ENCODE results near the gene GOLGA8N. TPM values are rescaled to one million over a fixed set of nuclear protein-coding genes. Genes with fewer than 3 reads are reported as not detected.
"Not testable (repeated sequence)": the region's sequence is repeated elsewhere in the genome, so short reads cannot be mapped to it uniquely, and the experiment has no call there.

GOLGA8N gene
- total RNA-seq = 9.9 to 15.4 TPM (median 12.2 TPM) in 3 replicates

GRCh38 chr15:32593151-32593550 is at the start of gene GOLGA8N:
Gene GOLGA8N, plus strand, starts transcription at chr15:32593456.
- H3K36me3 Mint-ChIP-seq; H3K9me3 Mint-ChIP-seq; H3K27ac Mint-ChIP-seq; H3K27me3 Mint-ChIP-seq (ENCODE audit: low read depth); DNase-seq (ENCODE audit: low spot score in 2 of 2, unreplicated experiment in 2 of 2); H3K4me3 Mint-ChIP-seq; H3K4me1 Mint-ChIP-seq: not testable (repeated sequence)

GRCh38 chr15:32543456-32543855 is 49.8 kb upstream of the GOLGA8N start:
- H3K9me3 Mint-ChIP-seq; H3K27ac Mint-ChIP-seq; H3K27me3 Mint-ChIP-seq (ENCODE audit: low read depth); H3K36me3 Mint-ChIP-seq; H3K4me1 Mint-ChIP-seq; H3K4me3 Mint-ChIP-seq; DNase-seq (ENCODE audit: low spot score in 2 of 2, unreplicated experiment in 2 of 2): not testable (repeated sequence)

GRCh38 chr15:32545129-32545528 is 48.1 kb upstream of the GOLGA8N start:
- H3K36me3 Mint-ChIP-seq; H3K27me3 Mint-ChIP-seq (ENCODE audit: low read depth); H3K27ac Mint-ChIP-seq; DNase-seq (ENCODE audit: low spot score in 2 of 2, unreplicated experiment in 2 of 2); H3K9me3 Mint-ChIP-seq; H3K4me3 Mint-ChIP-seq; H3K4me1 Mint-ChIP-seq: not testable (repeated sequence)

DNA sequence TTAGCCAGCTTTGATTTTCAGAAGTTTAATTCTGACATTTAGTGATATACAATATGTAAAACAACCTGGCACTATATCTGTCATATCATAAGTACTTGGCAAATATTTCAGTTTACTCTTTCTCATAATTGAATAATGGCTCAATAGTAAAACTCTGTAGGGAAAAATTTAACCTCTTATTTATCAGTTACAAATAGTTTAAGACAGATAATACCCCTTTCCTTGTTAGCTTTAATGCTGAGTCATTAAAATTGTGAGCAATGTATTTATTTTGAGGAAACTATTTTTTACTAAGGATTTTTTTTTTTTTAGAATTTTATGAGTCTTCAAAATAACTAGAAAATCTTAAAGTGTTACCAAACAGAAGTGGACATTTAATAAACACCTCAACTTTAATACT is 38.7 kb upstream of the GOLGA8N start:
- not testable (repeated sequence) for H3K4me3 Mint-ChIP-seq; H3K9me3 Mint-ChIP-seq; H3K36me3 Mint-ChIP-seq; H3K4me1 Mint-ChIP-seq; H3K27ac Mint-ChIP-seq; DNase-seq (ENCODE audit: low spot score in 2 of 2, unreplicated experiment in 2 of 2); H3K27me3 Mint-ChIP-seq (ENCODE audit: low read depth)

DNA sequence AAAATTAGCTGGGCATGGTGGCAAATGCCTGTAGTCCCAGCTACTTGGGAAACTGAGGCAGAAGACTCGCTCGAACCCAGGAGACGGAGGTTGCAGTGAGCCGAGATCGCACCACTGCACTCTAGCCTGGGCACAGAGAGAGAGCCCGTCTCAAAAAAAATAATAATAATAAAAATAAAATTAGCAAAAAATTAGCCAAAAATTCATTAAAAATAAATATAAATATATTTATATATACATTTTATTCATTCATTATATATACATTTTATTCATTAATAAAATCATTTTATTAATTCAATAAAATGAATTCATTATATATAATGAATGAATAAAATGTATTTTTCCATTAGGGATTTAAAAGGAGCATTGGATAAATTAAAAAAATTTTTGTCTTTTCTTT is 31.1 kb upstream of the GOLGA8N start:
- not testable (repeated sequence) for H3K4me3 Mint-ChIP-seq; H3K36me3 Mint-ChIP-seq; H3K27me3 Mint-ChIP-seq (ENCODE audit: low read depth); H3K9me3 Mint-ChIP-seq; H3K27ac Mint-ChIP-seq; H3K4me1 Mint-ChIP-seq; DNase-seq (ENCODE audit: low spot score in 2 of 2, unreplicated experiment in 2 of 2)

GRCh38 chr15:32568988-32569387 is 24.3 kb upstream of the GOLGA8N start:
- not testable (repeated sequence) for H3K27ac Mint-ChIP-seq; H3K9me3 Mint-ChIP-seq; H3K4me3 Mint-ChIP-seq; H3K4me1 Mint-ChIP-seq; H3K36me3 Mint-ChIP-seq; H3K27me3 Mint-ChIP-seq (ENCODE audit: low read depth); DNase-seq (ENCODE audit: low spot score in 2 of 2, unreplicated experiment in 2 of 2)

GRCh38 chr15:32578482-32578881 is 14.8 kb upstream of the GOLGA8N start:
- H3K36me3 Mint-ChIP-seq; H3K4me1 Mint-ChIP-seq; H3K9me3 Mint-ChIP-seq; DNase-seq (ENCODE audit: low spot score in 2 of 2, unreplicated experiment in 2 of 2); H3K27ac Mint-ChIP-seq; H3K4me3 Mint-ChIP-seq; H3K27me3 Mint-ChIP-seq (ENCODE audit: low read depth): not testable (repeated sequence)

- H3K4me1 Mint-ChIP-seq; DNase-seq (ENCODE audit: low spot score in 2 of 2, unreplicated experiment in 2 of 2); H3K36me3 Mint-ChIP-seq; H3K27ac Mint-ChIP-seq; H3K9me3 Mint-ChIP-seq; H3K27me3 Mint-ChIP-seq (ENCODE audit: low read depth); H3K4me3 Mint-ChIP-seq: not testable (repeated sequence)
Measured at GRCh38 chr15:32585844-32586243, 7.4 kb upstream of the GOLGA8N start.

DNA sequence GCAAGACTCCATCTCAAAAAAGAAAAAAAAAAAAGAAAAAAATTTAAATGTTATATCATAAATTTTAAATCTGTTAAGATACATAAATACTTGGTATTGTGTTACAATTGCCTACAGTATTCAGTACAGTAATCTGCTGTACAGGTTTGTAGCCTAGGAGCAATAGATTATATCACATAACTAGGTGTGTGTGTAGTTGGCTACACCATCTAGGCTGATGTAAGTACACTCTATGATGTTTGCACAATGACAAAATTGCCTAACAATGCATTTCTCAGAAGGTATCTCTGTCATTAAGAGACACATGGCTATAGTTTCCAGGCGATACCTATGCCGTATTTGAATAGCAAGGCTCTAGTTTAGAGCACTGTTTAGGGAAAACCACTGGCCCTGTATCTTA is 16.3 kb downstream of the GOLGA8N start:
- H3K4me3 Mint-ChIP-seq; H3K36me3 Mint-ChIP-seq; H3K27ac Mint-ChIP-seq; DNase-seq (ENCODE audit: low spot score in 2 of 2, unreplicated experiment in 2 of 2); H3K4me1 Mint-ChIP-seq; H3K27me3 Mint-ChIP-seq (ENCODE audit: low read depth); H3K9me3 Mint-ChIP-seq: not testable (repeated sequence)

DNA sequence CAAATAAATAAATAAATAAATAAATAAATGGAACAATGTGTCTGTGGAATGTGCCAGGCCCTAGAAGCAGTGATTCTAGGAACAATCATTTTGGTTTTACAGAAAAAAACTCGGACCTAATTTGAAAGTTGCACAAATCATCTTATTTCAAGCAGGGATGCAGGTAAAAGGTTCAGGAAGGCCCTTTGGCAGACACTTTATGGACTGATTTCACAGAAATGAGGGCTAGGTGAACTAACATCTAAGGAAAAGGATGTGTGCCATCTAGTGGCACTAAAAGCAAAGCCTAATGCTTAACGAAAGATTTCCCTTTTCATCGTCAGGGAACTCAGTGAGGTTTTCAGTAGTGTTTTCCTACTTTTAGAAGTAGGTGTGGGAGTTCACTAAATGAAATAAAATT is 17.5 kb downstream of the GOLGA8N start:
- H3K36me3 Mint-ChIP-seq; H3K9me3 Mint-ChIP-seq; DNase-seq (ENCODE audit: low spot score in 2 of 2, unreplicated experiment in 2 of 2); H3K4me3 Mint-ChIP-seq; H3K4me1 Mint-ChIP-seq; H3K27me3 Mint-ChIP-seq (ENCODE audit: low read depth); H3K27ac Mint-ChIP-seq: not testable (repeated sequence)

- Mint-ChIP-seq H3K4me1 (peaks cover 22% of the 10 kb centered on the region), H3K4me3 (peak overlapping the region; percentile 99), H3K27ac (peak overlapping the region; percentile 99)
- not testable (repeated sequence) for H3K9me3 Mint-ChIP-seq; H3K36me3 Mint-ChIP-seq; DNase-seq (ENCODE audit: low spot score in 2 of 2, unreplicated experiment in 2 of 2); H3K27me3 Mint-ChIP-seq (ENCODE audit: low read depth)
Measured at GRCh38 chr15:32614712-32615050, 21.4 kb downstream of the GOLGA8N start.

- Mint-ChIP-seq H3K4me3 (peak within 1 kb of the TSS; percentile 99), H3K27ac (peak within 1 kb of the TSS; percentile 99), H3K4me1 (peaks cover 22% of the 10 kb centered on the region)
- DNase-seq (ENCODE audit: low spot score in 2 of 2, unreplicated experiment in 2 of 2) = peak; percentile 44 to 81
- H3K27me3 Mint-ChIP-seq (ENCODE audit: low read depth); H3K36me3 Mint-ChIP-seq; H3K9me3 Mint-ChIP-seq: not testable (repeated sequence)
Measured at GRCh38 chr15:32615051-32615870, 22.0 kb downstream of the GOLGA8N start, which contains the start of gene ARHGAP11A. Gene ARHGAP11A, plus strand, starts transcription at chr15:32615504. Its CDS starts 708 bp downstream, at chr15:32616212.

GRCh38 chr15:32615871-32616426 is 22.7 kb downstream of the GOLGA8N start:
- not testable (repeated sequence) for H3K27me3 Mint-ChIP-seq (ENCODE audit: low read depth); H3K9me3 Mint-ChIP-seq; H3K36me3 Mint-ChIP-seq; DNase-seq (ENCODE audit: low spot score in 2 of 2, unreplicated experiment in 2 of 2)
- Mint-ChIP-seq H3K4me1 (peaks cover 22% of the 10 kb centered on the region), H3K4me3 (peak overlapping the region; percentile 99), H3K27ac (peak overlapping the region; percentile 99)

Data from mesothelial cell of epicardium (in vitro differentiated cells).